ENCODE measurements around the gene SCGB3A2.
A peak's percentile ranks its signal among the peaks of the same experiment; 100 is the strongest.

SCGB3A2 gene, protein sequence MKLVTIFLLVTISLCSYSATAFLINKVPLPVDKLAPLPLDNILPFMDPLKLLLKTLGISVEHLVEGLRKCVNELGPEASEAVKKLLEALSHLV

DNA sequence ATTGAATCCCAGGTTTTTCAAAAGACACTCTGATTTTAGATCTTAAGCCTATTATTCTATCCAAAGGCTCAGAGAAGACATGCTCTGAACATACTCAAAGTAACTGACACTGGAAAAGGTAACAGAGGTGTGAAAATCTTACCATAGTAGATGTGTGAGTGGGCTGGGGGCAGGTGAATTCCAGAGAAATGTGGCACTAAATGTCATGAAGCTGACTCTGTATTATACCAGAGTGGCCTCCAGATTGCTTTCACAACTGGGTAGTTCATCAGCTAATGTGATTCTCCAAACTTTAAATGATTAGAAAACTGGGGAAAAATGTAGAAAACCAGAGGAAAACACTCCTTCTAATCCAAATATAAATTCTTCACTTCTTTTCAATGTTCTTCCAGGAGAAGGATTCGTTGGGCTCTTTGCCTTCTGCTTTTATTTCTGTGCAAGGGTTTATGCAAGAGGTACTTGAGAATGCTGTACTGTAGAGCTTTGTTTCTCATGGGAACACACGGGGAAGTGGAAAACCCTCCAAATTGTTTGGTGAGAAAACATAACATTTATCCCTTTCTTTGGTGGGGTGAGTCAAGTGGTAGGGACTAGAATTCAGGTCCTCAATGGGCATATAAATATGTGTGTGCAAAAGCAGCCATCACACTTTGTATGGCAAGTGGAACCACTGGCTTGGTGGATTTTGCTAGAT is at the start of gene SCGB3A2:
SCGB3A2 (plus strand) TSS at position 646 of the 694 bp plus-strand sequence. CDS start 93 bp downstream, outside the sequence.
- in situ Hi-C loops (cut with HindIII; ENCODE audit: low pct_ligation_motif_present, low pct_unique_long_range_greater_than_20kb, low sequenced_read_pairs), result no loop called here
- no peak for DNase-seq

DNA sequence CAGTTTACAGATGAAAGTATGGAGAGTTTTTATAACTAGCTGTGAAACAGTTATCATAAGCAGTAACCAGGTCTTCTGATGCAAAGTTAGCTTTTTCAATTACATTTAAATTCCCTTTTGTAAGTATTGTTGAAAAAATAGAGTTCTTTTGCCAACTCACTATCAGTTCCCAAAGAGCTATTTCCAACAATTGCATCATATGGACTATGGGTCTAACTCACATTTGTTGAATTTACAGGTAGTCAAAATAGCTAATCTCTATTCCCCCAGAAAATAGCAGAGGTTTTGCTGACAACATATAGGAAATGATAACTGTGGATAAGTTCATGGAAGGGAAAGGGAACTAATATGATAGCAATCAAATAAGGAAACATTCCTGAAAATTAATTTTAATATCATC is 48.5 kb upstream of the SCGB3A2 start:
- DNase-seq, result no peak
- in situ Hi-C loops (cut with HindIII; ENCODE audit: low pct_ligation_motif_present, low pct_unique_long_range_greater_than_20kb, low sequenced_read_pairs), result no loop called here

DNA sequence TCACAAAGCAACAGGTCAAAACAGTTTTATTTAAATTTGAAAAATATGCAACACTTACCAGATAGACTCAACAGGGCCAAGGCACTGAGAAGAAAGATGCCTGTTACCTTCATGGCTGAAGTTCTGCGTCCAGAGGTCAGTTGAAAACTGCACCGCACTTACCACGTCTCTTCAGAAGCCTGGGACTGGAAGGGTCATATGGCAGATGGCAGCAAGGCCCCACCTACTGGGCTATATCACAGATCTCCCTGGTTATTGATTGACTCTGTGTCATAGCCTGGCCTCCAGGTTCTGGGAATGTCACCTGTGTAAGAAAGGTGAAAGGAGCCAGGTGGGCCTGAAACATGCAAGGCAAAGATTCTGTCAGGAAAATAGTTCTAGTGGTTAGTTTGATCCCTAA is 47.0 kb upstream of the SCGB3A2 start, which contains the start of gene SPINK1:
SPINK1 (minus strand) TSS at position 207 of the 400 bp plus-strand sequence; CDS start at position 113, 94 bp downstream.
- DNase-seq, result no peak

DNA sequence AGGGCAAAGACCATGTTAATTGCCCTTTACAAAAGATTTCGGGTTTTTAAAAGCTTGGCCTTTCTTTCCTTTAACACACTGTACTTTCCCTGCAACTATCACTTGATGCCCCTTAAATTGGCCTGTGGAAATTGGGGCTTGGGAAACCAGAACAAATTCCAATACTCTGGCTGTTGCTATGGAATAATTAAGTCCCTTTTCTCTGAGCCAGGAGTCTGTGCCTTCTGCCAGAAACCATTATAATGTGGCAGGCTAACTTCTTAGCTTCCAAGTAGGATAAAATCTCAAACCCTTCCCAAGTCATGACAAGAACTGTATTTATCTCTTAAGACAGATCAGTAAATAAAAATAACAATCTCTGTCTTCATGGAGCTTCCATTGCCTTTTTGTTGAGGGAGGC is 46.0 kb upstream of the SCGB3A2 start:
- DNase-seq, result no peak
- in situ Hi-C loops (cut with HindIII; ENCODE audit: low pct_ligation_motif_present, low pct_unique_long_range_greater_than_20kb, low sequenced_read_pairs), result no loop called here

More for the DNA sequence above, 47.0 kb upstream of the SCGB3A2 start, which contains the start of gene SPINK1:
- in situ Hi-C loops (cut with HindIII; ENCODE audit: low pct_ligation_motif_present, low pct_unique_long_range_greater_than_20kb, low sequenced_read_pairs), result no loop called here

DNA sequence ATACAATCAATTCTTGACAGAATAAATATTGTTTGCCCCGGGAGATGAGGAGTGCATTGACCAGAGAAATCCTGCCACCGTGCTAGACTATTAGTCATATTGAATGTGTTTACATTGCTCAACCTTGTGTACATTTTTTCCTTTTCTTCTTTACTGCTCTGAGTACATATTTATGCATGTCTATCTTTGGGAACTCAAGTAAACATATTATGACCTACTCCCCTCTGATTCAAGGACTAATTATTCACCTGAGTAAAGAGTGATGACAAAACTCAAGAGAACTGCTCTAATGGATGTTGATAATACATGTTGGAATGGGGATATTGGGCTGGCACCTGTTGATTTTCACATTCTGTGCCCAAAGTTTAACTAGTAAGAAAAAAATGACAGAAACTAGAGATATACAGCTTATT is 43.1 kb upstream of the SCGB3A2 start:
- no peak for DNase-seq
- in situ Hi-C loops (cut with HindIII; ENCODE audit: low pct_ligation_motif_present, low pct_unique_long_range_greater_than_20kb, low sequenced_read_pairs), result no loop called here

DNA sequence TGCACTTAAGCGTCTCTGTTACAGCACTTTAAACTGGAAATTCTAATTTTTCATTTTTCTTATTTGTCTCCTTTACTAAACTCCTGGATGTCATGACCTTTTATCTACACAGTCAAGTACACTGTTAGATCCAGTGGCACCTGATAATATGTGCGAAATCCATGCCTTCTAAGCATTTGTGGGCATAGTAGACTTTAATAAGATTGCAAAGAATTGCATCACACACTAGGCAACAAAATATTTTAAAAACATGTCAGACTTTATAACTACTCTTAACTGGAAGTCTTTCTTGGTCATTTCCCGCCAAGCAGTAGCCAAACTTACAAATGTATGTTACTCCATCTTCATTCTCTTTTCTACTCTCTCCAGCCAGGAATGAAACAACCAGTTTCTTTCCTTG is 42.1 kb upstream of the SCGB3A2 start:
- DNase-seq, result no peak
- in situ Hi-C loops (cut with HindIII; ENCODE audit: low pct_ligation_motif_present, low pct_unique_long_range_greater_than_20kb, low sequenced_read_pairs), result no loop called here

DNA sequence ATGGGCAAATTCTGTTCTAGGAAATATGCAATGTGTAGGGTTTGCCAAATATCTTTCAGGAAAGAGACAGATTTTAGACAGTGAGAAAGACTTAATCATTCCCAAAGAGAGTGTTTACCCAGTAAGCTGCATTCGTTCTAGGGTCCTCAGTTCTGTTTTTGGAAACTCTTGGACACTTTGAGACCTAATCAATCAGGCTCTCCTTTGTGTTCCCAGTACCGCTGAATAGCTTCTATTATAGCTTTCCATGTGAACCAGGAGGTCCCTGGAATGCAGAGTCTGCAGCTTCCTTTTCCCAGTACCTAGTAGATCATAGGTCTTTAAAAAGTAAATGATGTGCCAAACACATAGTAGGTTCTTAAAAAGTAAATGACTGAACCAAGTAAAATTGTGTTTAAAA is 35.6 kb upstream of the SCGB3A2 start:
- in situ Hi-C loops (cut with HindIII; ENCODE audit: low pct_ligation_motif_present, low pct_unique_long_range_greater_than_20kb, low sequenced_read_pairs), result no loop called here
- no peak for DNase-seq

DNA sequence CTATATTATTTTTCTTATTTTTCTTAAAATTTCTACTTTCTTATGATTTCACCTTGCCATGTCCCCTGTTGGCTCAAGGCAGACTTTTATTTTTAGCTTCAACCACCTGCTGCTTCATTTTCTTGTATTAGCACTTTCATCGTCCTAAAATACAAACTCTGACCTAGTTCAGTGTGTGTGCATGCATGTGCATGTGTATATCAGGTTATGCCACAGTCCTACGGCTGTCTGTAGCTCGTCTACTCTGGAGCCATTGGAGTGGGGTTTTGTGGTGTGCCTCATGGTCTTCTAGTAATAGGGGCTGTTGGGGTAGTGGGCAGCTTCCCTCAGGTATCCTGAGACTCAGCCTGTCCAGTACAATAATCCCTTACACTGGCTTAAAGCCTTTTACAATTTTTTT is 33.7 kb upstream of the SCGB3A2 start:
- no peak for DNase-seq
- in situ Hi-C loops (cut with HindIII; ENCODE audit: low pct_ligation_motif_present, low pct_unique_long_range_greater_than_20kb, low sequenced_read_pairs), result no loop called here

DNA sequence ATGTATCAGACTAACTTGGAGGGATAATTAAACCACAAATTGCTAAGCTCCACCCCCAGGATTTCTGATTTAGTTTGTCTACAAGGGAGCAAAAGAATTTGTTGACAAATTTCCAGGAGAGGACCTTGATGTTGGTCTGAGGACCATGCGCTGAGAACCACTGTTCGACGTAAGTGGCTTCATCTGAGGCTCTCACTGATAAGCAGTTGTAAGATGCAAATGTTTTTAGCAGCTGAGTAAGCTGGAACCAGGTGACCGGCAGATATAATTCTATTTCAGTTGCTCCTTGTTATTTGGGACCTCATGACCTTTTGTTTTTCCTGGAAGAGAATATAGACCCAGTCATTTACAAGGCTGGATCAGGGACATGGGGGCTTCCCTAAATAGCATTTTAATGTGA is 32.9 kb upstream of the SCGB3A2 start:
- no peak for DNase-seq
- in situ Hi-C loops (cut with HindIII; ENCODE audit: low pct_ligation_motif_present, low pct_unique_long_range_greater_than_20kb, low sequenced_read_pairs), result no loop called here

DNA sequence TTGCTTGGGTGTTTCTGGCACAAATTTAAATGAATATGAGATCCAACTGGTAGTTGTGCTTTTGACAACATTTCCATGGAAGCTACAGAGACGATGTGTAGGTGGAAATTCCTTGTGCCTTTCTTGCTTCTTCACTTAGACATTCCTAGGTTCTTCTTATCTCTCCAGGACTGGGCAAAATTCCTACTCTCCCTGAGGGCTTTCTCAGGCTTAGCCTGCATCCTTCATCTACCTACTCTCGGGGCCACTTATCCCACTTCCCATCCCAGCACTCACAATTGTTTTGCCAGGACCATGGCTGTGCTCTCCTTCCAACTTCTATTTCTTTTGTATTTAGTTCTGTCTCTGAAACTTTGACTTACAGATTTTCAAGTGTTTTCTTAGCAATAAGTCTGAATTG is 29.3 kb upstream of the SCGB3A2 start:
- DNase-seq, result no peak
- in situ Hi-C loops (cut with HindIII; ENCODE audit: low pct_ligation_motif_present, low pct_unique_long_range_greater_than_20kb, low sequenced_read_pairs), result no loop called here

DNA sequence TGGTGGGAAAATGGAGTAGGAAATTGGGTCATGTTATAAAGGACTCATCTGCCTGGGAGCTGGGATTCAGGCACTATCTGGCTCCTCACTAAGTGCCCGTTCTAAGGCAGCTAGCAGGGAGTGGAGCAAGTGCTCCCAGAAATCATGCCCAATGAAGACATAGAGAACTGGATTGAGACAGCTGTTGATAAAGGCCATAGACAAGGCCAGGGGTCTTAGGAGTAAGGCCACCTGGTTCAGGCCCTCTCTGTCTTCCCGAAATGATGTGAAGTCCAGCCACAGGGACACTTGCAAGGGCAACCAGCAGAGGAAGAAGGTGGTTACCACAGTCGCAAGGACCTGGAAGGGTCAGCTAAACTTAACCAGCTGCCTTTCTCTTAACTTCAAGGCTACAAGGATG is 26.9 kb upstream of the SCGB3A2 start:
- in situ Hi-C loops (cut with HindIII; ENCODE audit: low pct_ligation_motif_present, low pct_unique_long_range_greater_than_20kb, low sequenced_read_pairs), result no loop called here
- DNase-seq, result no peak

DNA sequence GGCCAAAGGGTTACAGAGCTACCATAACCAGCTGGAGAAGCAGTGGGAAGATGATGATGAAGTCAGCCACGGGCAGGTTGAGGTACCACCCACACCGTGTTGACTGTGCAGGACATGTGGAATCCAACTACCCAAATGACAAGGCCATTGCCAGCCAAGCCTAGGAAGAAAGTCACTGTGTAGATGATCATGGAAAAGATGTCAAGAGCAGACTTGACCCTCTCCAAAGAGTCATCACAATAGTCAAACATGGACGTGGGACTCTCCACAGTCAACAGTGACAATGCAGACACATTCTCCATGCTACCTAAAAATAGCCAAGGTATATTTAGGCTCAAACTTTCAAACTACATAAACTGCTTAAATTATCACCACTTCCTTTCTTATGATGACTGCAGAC is 26.1 kb upstream of the SCGB3A2 start:
- in situ Hi-C loops (cut with HindIII; ENCODE audit: low pct_ligation_motif_present, low pct_unique_long_range_greater_than_20kb, low sequenced_read_pairs), result no loop called here
- no peak for DNase-seq

DNA sequence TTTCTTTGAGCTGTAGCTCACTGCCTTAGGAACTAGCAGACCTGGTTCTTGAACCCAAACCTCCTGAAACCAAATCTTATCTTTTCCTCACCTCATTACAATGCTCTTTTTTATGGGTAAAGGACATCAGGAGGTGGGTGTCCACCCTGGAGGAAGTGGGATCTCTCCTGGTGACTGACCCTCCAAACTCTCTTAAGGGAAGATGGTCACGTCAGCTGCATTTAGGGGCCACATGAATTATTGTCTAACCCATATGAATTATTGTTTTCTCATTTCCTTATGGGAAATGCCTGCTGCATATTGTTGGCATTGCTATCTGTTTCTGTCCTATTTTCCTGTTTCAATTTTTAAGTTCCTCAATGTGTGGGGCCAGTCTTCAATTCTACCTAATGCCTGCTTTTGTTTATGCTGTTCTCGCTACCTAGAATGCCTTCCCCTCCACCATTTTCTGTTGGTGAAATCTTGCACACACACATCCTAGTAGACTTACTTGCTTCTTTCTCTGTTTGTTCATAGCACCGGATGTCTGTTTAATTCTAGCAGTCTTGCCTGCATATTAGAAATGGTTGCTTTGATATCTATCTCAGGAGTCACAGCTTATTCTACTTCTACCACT is 25.0 kb upstream of the SCGB3A2 start:
- in situ Hi-C loops (cut with HindIII; ENCODE audit: low pct_ligation_motif_present, low pct_unique_long_range_greater_than_20kb, low sequenced_read_pairs), result no loop called here
- no peak for DNase-seq

DNA sequence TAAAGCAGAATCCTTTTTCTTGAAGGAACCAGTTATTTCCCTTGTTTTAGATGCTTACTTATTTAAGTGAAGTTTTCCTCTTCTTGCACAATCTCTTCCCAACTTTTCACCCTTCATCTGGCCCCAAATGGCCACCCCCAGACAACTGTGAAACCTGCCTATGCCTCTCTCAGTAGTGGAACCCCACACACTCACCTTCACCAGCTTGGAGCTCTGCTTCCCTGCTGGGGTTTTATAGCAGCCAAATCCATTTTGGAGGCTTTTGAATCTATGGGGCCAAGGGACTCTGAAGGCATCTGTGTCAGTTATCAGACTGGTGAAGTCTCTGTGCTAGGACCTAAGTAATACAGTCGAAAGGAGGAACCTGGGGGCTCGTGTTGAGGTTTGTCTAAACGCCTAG is 24.2 kb upstream of the SCGB3A2 start:
- in situ Hi-C loops (cut with HindIII; ENCODE audit: low pct_ligation_motif_present, low pct_unique_long_range_greater_than_20kb, low sequenced_read_pairs), result no loop called here
- DNase-seq, result no peak

DNA sequence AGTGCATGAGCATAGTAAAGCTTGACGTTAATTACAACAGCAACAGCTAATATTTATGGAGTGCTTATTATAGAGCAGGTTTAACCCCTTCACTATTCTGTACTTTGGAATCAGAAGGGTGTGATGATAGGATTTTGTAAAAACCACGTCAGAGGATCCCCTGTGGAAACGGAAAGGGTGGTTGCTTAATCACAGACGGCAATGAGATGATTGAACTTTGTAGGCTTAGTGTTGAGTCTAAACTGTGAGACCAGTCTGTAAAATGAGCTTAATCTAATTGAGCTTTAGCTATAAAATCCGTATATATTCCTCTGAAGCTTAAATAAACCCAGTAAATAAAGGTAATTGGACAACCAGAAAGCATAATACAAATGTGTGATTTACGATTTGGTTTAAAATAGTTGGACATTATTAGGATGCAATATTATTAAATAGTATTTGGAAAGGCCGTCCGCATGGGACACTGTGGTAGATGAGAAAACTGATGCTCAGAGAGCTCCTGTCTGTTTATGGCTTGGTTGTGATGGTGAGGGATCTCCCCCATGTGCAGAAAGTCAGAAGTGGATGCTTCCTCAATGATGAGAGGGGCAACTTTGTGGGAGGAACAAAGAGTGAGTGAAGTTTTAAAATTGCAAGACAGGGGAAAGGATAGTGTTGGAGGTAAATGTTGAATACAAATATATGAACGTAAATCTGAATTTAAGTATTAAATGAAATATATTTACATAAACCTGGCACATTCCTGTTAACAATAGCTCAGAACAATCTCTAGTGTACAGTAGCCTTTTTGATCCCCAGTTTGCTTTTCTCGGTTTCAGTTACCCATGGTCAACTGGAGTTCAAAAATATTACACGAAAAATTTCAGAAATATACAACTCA is 23.4 kb upstream of the SCGB3A2 start:
- in situ Hi-C loops (cut with HindIII; ENCODE audit: low pct_ligation_motif_present, low pct_unique_long_range_greater_than_20kb, low sequenced_read_pairs), result no loop called here

DNA sequence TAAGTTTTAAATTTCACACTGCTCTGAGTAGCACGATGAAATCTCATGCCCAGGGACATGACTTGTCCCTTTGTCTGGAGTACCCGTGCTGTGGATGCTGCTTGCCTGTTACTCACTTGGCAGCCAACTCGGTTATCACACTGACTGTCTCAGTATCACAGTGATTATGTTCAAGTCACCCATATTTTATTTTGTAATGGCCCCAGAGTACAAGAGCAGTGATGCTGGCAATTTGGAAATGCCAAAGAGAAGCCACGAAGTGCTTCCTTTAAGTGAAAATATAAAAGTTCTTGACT is 22.8 kb upstream of the SCGB3A2 start:
- in situ Hi-C loops (cut with HindIII; ENCODE audit: low pct_ligation_motif_present, low pct_unique_long_range_greater_than_20kb, low sequenced_read_pairs), result no loop called here
- no peak for DNase-seq

More for the DNA sequence above, 23.4 kb upstream of the SCGB3A2 start:
- no peak for DNase-seq

DNA sequence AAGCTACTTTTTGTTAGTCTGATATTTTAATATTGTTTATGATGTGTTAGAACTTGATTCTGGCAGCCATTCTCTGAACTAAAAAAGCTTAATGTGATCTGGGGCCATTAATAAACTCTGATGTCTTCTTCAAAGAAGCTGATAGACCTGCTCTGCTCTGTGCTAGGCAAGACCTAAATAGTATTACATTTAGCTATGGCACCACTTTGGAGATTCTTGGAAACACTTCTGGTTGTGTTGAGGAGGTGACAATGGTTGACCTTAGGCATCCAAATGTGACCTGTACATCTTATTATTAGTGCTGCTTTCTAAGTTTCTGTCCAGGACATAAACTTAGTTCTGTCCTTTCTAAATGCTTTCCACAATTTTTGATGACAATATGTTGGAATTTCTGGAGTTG is 21.7 kb upstream of the SCGB3A2 start:
- in situ Hi-C loops (cut with HindIII; ENCODE audit: low pct_ligation_motif_present, low pct_unique_long_range_greater_than_20kb, low sequenced_read_pairs), result no loop called here
- DNase-seq, result no peak

DNA sequence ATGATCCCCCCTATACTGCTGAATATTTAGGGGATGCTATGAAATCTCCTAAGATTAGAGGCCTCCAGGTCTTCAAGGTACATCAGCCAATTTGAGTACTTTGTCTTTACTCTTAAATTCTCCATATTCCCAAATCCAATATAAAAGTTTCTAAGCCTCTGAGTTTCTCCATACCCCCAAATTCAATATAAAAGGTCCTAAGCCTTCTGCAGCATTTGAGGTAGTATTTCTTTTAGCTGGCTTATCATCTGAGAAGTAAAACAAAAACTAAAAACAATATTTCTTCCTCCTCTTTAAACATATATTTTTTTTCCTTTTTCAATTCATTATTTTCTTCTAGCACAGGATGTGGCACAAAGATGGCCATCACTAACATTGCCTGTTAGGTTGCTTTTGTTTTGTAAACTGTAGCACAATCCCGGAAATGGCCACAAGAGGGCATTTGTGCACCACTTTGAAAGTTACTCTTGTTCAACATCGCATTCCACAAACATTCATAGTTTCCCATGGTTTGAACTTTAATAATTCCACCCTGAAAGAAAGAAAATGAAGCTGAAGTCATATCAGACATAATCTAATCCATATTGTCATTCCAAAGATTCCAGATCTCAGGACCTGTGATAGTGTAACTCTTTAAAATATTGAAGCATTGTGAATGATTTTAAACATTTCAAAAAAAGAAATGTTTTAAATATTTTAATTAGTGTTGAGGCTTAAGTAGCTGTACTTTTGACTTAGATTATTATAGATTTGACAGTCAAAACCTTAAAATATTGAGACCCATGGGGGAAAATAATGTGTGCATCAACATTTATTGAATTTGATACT is 21.0 kb upstream of the SCGB3A2 start:
- peak; percentile 33 for DNase-seq
- in situ Hi-C loops (cut with HindIII; ENCODE audit: low pct_ligation_motif_present, low pct_unique_long_range_greater_than_20kb, low sequenced_read_pairs), result no loop called here

DNA sequence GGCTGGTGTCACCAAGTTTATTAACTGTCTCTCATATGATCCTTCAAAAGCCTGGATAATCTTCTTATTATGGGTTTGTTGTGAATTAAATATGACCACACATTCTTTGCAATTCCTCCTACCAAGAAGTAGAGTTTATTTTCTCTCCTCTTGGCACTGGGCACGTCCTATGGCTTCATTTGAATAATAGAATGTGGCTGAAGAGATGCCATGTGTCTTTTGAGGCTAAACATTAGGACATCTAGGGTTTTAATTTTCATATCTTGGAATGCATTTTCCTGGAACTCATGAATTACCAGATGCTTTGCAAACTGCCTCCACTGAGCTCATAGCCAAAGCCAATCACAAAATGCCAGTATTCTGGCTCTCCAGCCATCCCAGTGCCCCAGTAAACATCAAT is 19.9 kb upstream of the SCGB3A2 start:
- DNase-seq, result no peak
- in situ Hi-C loops (cut with HindIII; ENCODE audit: low pct_ligation_motif_present, low pct_unique_long_range_greater_than_20kb, low sequenced_read_pairs), result no loop called here

All from ACHN (cell line).